Thymus (tissue), 11 donors: ENCODE measurements around the gene GCN1. TPM values are rescaled to one million over a fixed set of nuclear protein-coding genes. Genes with fewer than 3 reads are reported as not detected.

Source experiments
- DNase-seq, 9 donors: peaks; one replicate each; pipeline ENCODE4 v3.0.0-alpha.2; 2013; ENCODE audit warnings: low spot score in 9 of 9, low read depth in 6 of 9, missing footprints in 1 of 9
- H3K27ac ChIP-seq, 2 donors: one replicate each; pipeline ENCODE4 v1.5.1; 2013; ENCODE audit warnings: control low read depth in 1 of 2, low read depth in 1 of 2, low read length in 1 of 2, mild to moderate bottlenecking in 1 of 2, moderate library complexity in 1 of 2
- H3K27me3 ChIP-seq, 2 donors: one replicate each; pipeline ENCODE4 v1.5.1; 2013; ENCODE audit warnings: low read length in 1 of 2; ENCODE audit not compliant: control insufficient read depth in 2 of 2, insufficient read depth in 1 of 2
- H3K36me3 ChIP-seq, 2 donors: one replicate each; pipeline ENCODE4 v1.5.1; 2013; ENCODE audit warnings: low read length in 1 of 2, mild to moderate bottlenecking in 1 of 2, moderate library complexity in 1 of 2; ENCODE audit not compliant: control insufficient read depth in 2 of 2, insufficient read depth in 2 of 2
- H3K4me1 ChIP-seq, 2 donors: one replicate each; pipeline ENCODE4 v1.5.1; 2013; ENCODE audit warnings: low read length in 2 of 2; ENCODE audit not compliant: control insufficient read depth in 2 of 2, insufficient read depth in 2 of 2
- H3K4me3 ChIP-seq, 2 donors: one replicate each; pipeline ENCODE4 v1.5.1; 2013; ENCODE audit warnings: low read length in 2 of 2, control low read depth in 1 of 2, mild to moderate bottlenecking in 1 of 2
- H3K9me3 ChIP-seq, 2 donors: one replicate each; pipeline ENCODE4 v1.5.1; 2013; ENCODE audit warnings: low read length in 1 of 2, mild to moderate bottlenecking in 1 of 2; ENCODE audit not compliant: control insufficient read depth in 2 of 2, insufficient read depth in 1 of 2
- WGBS: extraction: QIAGEN DNeasy Blood & Tissue Kit; methylation state at CpG from one replicate; pipeline ENCODE4 v1.1.7; 2013; 5-methylcytosine and 5-hydroxymethylcytosine counted together
- polyA plus RNA-seq: library from polyadenylated mRNA; stranded (reverse); fragments of 200-250 nt; gene quantifications from one replicate; pipeline ENCODE4 v1.2.3, GENCODE V29; 2013
- total RNA-seq: library from RNA; stranded (reverse); fragments of 120-200 nt; gene quantifications from one replicate; pipeline ENCODE4 v1.2.4, GENCODE V29; 2013
- donor health status: healthy.

GCN1 gene
- total and polyA plus RNA-seq, 2 donors: 22.4 to 34.5 TPM

DNA sequence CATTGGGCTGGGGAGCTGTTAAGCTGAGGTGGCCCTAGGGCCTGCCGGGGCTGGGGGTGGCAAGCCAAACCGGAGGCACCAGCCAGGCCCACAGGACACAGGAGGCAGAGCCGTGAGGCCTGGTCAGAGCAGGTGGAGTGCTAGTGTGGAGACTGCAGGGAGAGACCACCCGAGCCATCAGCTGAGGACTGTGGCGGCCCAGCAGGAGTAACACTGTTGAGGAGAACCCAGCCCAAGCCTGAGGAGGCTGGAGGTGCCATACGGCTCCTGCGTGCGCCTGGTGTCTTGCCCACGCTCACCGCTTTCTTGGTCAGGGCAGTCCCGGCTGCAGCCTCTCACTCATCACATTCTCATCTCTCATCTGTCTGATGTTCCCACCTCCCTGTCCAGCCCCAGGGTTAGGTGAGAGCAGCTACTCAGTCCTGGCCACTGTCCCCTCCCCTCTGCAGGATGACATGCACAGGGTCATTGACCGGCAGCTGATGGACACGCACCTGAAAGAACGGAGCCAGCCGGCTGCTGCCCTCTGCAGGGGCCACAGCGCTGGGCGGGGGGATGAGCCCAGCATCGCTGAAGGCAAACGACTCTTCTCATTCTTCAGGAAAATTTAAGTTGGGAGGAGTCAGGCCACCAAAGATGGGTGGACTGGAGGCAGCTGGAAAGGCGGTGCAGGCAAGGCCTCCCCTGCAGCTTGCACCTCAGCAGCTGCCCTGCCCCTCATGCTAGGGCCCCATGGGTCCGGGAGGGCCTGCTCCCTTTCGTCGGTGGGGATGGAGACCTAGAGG is 101.8 kb downstream of the GCN1 start:
- H3K9me3 ChIP-seq: no peaks in the 10 kb centered on the region
- peaks cover 53 to 71% of the 10 kb centered on the region in 2 donors for H3K36me3 ChIP-seq
- no peak for DNase-seq
- no peak overlapping the region for H3K4me3 ChIP-seq
- H3K4me1 ChIP-seq: peaks cover 0 to 10% of the 10 kb centered on the region in 2 donors
- no peak overlapping the region for H3K27ac ChIP-seq
- H3K27me3 ChIP-seq: no peaks in the 10 kb centered on the region
- WGBS: 96% methylated on average over 23 of the region's 23 CpGs

- Histone ChIP-seq H3K4me3 (no peak overlapping the region), H3K27ac (no peak overlapping the region), H3K27me3 (no peaks in the 10 kb centered on the region), H3K4me1 (peaks cover 4 to 20% of the 10 kb centered on the region in 2 donors), H3K9me3 (no peaks in the 10 kb centered on the region), H3K36me3 (peaks cover 41 to 63% of the 10 kb centered on the region in 2 donors)
- 96% methylated on average over 12 of the region's 12 CpGs for WGBS
- DNase-seq: no peak
Measured at GRCh38 chr12:120091371-120092090, 103.0 kb downstream of the GCN1 start.

GRCh38 chr12:120090626-120091295 is 103.8 kb downstream of the GCN1 start:
- DNase-seq: no peak
- Histone ChIP-seq H3K36me3 (peaks cover 34 to 55% of the 10 kb centered on the region in 2 donors), H3K9me3 (no peaks in the 10 kb centered on the region), H3K27me3 (no peaks in the 10 kb centered on the region), H3K4me3 (no peak overlapping the region), H3K27ac (no peak overlapping the region), H3K4me1 (peaks cover 4 to 20% of the 10 kb centered on the region in 2 donors)
- 98% methylated on average over 19 of the region's 19 CpGs for WGBS

GRCh38 chr12:120090206-120090605 is 104.3 kb downstream of the GCN1 start:
- DNase-seq: no peak
- 98% methylated on average over 3 of the region's 3 CpGs for WGBS

DNA sequence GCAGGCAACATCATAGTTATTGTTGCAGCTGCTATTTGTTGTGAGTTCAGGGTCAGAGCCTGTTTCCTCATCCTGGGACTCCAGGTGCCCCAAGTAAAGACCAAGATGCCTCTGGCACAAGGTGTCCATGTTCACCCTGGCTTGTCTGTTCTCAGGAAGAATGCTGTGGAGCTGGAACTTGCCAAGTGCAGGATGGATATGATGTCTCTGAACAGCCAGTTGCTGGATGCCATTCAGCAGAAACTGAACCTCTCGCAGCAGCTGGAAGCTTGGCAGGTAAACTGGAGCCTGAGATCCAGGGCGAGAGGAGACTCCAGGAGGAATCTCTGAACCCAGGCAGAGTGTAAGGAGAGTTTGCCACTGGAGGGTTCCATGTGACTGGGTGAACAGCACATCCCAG is 104.7 kb downstream of the GCN1 start:
- no peak overlapping the region for H3K27ac ChIP-seq
- 93% methylated on average over 2 of the region's 2 CpGs for WGBS

More at GRCh38 chr12:120090206-120090605, 104.3 kb downstream of the GCN1 start:
- Histone ChIP-seq H3K9me3 (no peaks in the 10 kb centered on the region), H3K4me3 (no peak overlapping the region), H3K27me3 (no peaks in the 10 kb centered on the region), H3K27ac (no peak overlapping the region), H3K4me1 (peaks cover 4 to 20% of the 10 kb centered on the region in 2 donors), H3K36me3 (peaks cover 30 to 50% of the 10 kb centered on the region in 2 donors)

DNA sequence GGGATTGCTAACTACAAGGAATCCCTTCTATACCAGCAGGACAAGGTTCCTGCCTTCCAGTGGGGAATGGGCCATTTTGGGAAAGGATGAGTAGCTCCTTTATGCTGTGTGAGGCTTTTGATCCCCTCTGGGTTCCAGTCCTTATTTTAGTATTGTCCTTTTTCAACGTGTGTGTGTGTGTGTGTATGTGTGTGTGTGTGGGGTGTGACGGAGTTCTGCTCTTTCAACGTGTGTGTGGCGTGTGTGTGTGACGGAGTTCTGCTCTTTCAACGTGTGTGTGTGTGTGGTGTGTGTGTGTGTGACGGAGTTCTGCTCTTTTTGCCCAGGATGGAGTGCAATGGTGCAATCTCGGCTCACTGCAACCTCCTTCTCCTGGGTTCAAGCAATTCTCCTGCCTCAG is 105.4 kb downstream of the GCN1 start:
- H3K27ac ChIP-seq: no peak overlapping the region
- whole genome bisulfite sequencing: 53% methylated on average over 8 of the region's 8 CpGs

More for the DNA sequence above, 104.7 kb downstream of the GCN1 start:
- Histone ChIP-seq H3K4me1 (peaks cover 4 to 20% of the 10 kb centered on the region in 2 donors), H3K4me3 (no peak overlapping the region), H3K27me3 (no peaks in the 10 kb centered on the region), H3K36me3 (peaks cover 29 to 47% of the 10 kb centered on the region in 2 donors), H3K9me3 (no peaks in the 10 kb centered on the region)
- no peak for DNase-seq

GRCh38 chr12:120086801-120087621 is 107.5 kb downstream of the GCN1 start:
- 1% methylated on average over 55 of the region's 55 CpGs for WGBS
- Histone ChIP-seq H3K9me3 (no peaks in the 10 kb centered on the region), H3K4me1 (peaks cover 4 to 10% of the 10 kb centered on the region in 2 donors), H3K36me3 (peaks cover 19 to 20% of the 10 kb centered on the region in 2 donors), H3K4me3 (peak overlapping the region; percentile 34 to 42), H3K27me3 (no peaks in the 10 kb centered on the region), H3K27ac (peak overlapping the region; percentile 41 to 62)
- peak; percentile 98 to 100 (median 99) for DNase-seq

More for the DNA sequence above, 105.4 kb downstream of the GCN1 start:
- DNase-seq: no peak
- Histone ChIP-seq H3K36me3 (peaks cover 31 to 40% of the 10 kb centered on the region in 2 donors), H3K4me3 (no peak overlapping the region), H3K27me3 (no peaks in the 10 kb centered on the region), H3K4me1 (peaks cover 4 to 19% of the 10 kb centered on the region in 2 donors), H3K9me3 (no peaks in the 10 kb centered on the region)

DNA sequence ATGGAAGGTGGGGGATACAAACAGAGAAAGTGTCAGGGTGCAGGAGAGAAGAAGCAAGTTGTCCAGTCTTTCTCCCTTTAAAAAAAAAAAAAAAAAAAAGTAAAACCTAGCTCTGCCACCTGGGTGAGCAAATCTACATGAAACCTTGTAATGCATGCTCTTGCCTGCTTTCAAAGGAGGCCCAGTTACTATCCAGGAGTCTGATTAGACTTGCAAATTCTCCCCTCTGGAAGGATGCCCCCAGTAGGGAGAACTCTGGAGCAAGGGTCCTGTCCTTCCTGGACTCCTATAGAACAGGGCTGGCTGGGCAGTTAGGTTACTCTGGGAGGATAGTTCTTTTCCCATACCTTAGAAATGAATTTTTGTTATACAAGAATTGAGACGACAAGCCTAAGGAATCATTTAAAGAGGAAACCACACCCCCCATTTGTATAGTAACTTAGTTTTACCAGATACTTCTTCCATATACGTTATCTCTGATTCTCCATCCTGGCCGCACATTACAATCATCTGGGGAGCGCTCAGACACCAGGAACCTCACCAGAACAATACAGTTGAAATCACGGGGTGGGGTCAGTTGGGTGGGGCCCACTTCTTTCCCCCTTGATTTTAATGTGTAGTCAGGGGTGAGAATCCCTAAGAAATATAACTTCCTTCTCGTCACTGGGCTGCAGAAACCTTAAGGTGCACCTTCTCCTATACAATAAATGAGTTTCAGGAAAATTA is 108.4 kb downstream of the GCN1 start:
- no peak overlapping the region for H3K4me3 ChIP-seq
- no peak for DNase-seq

More for the DNA sequence above, 108.4 kb downstream of the GCN1 start:
- H3K4me1 ChIP-seq: peaks cover 4 to 10% of the 10 kb centered on the region in 2 donors
- H3K9me3 ChIP-seq: no peaks in the 10 kb centered on the region
- H3K36me3 ChIP-seq: peaks cover 12 to 14% of the 10 kb centered on the region in 2 donors
- no peaks in the 10 kb centered on the region for H3K27me3 ChIP-seq
- H3K27ac ChIP-seq: no peak overlapping the region
- 92% methylated on average over 6 of the region's 6 CpGs for WGBS
